Heart right ventricle (tissue), 16 donors: ENCODE measurements around the gene CLCN4. TPM values are rescaled to one million over a fixed set of nuclear protein-coding genes. Genes with fewer than 3 reads are reported as not detected.

ENCODE experiments used
- ATAC-seq, 8 donors: fragments of 200-7000 bp; cut with Tn5 transposase; one replicate each; pipeline ENCODE4 v1.9.1; 2020; ENCODE audit warnings: mild to moderate bottlenecking in 8 of 8, moderate library complexity in 8 of 8, moderate number of reproducible peaks in 1 of 8
- DNase-seq, 2 donors: peaks; one replicate each; pipeline ENCODE4 v3.0.0-alpha.2; 2020
- H3K27ac ChIP-seq, 10 donors: fragments of 200-600 bp; sonication (generic) in 2 of 10; one replicate each; pipeline versions ENCODE4 v1.5.0 to v1.8.0; 2020 to 2022; ENCODE audit warnings: mild to moderate bottlenecking in 3 of 10
- H3K27me3 ChIP-seq, 7 donors: fragments of 200-600 bp; one replicate each; pipeline ENCODE4 v1.8.0; 2021 to 2022; ENCODE audit warnings: mild to moderate bottlenecking in 2 of 7
- H3K36me3 ChIP-seq, 9 donors: fragments of 200-600 bp; sonication (generic) in 1 of 9; one replicate each; pipeline versions ENCODE4 v1.5.0 to v1.8.0; 2020 to 2022; ENCODE audit warnings: mild to moderate bottlenecking in 2 of 9
- H3K4me1 ChIP-seq, 9 donors: fragments of 200-600 bp; sonication (generic) in 1 of 9; one replicate each; pipeline versions ENCODE4 v1.5.0 to v1.8.0; 2020 to 2022; ENCODE audit warnings: mild to moderate bottlenecking in 4 of 9
- H3K4me3 ChIP-seq, 10 donors: fragments of 200-600 bp; sonication (generic) in 2 of 10; one replicate each; pipeline versions ENCODE4 v1.5.0 to v1.8.0; 2020 to 2022; ENCODE audit warnings: mild to moderate bottlenecking in 7 of 10, moderate library complexity in 2 of 10
- H3K9me3 ChIP-seq, 11 donors: fragments of 200-600 bp in 10 of 11; sonication (generic) in 2 of 11; one replicate each; pipeline versions ENCODE4 v1.5.0 to v1.8.0; 2013 to 2022; ENCODE audit warnings: mild to moderate bottlenecking in 2 of 11, control low read depth in 1 of 11, moderate library complexity in 1 of 11
- WGBS, 2 donors: extraction: QIAGEN DNeasy Blood & Tissue Kit; methylation state at CpG; one replicate each; pipeline ENCODE4 v1.1.7; 2013; ENCODE audit warnings: inconsistent platforms in 1 of 2; 5-methylcytosine and 5-hydroxymethylcytosine counted together
- intact Hi-C, 10 donors: fragments of 100-400 bp; cut with DNase I; formaldehyde crosslinking; loops; one replicate each; pipeline versions ENCODE4 v1.11.1 to v1.14.2; 2022
- polyA plus RNA-seq, 2 donors: library from polyadenylated mRNA; stranded (reverse); fragments of 200-250 nt; gene quantifications; one replicate each; pipeline ENCODE4 v1.2.3, GENCODE V29; 2013
- total RNA-seq, 10 donors: library from RNA; stranded (reverse); fragmentation: NEBNext Ultra II Directional in 3 of 10; extraction: Animal tissue kit (Norgen Biotek cat#: 25700) in 3 of 10; gene quantifications; one replicate each; pipeline versions ENCODE4 v1.2.1 to v1.2.4, GENCODE V29; 2021 to 2023
- TF ChIP-seq, protein P1 (sequence below), 9 donors: fragments of 200-600 bp; sonication (generic) in 2 of 9; IDR thresholded peaks; one replicate each; pipeline versions ENCODE4 v1.5.0 to v1.8.0; 2021 to 2022; ENCODE audit warnings: antibody characterized with exemption in 9 of 9, mild to moderate bottlenecking in 5 of 9, moderate library complexity in 1 of 9
- donor health status: Arrhythmogenic right ventricular cardiomyopathy.
- donor health status: ischemic (EF 13 %, LVEDD 7.1; RV severe dilation, severe dysfunction).
- donor health status: healthy with polysubstance abuse.
- donor health status: DM: no; HTN: yes; CAD: no.
- donor health status: DM: no; HTN: no; CAD: no.
- donor health status: ischemic (EF 25% LVEDD 6.9; RV normal size, moderate dysfunction).
- donor health status: ischemic (EF 25% LVEDD 5.7; RV mildly dilated, moderate dysfunction).
- donor health status: healthy.
- donor health status: DM: yes; HTN: yes; CAD: no.
- donor health status: Ischemic cardiomyopathy.
- donor health status: ischemic (EF 35%, LVEDD 5.7; RV mildly dilated, moderate dysfunction).
- donor health status: nonischemic (EF 11% LVEDD 7.7; RV severe dilation, severe dysfunction).
- donor health status: DM: yes; HTN: yes; CAD: no.
- donor health status: PGD.
- donor health status: ischemic (EF 29% LVEDD 5.4; RV normal size, mild dysfunction).
- donor health status: nonischemic (EF 23%, LVEDD 6.1; RV moderate dilation, normal function).

The CLCN4 gene
- total and polyA plus RNA-seq, 12 donors, result 4.0 to 44.9 (median 32.0) TPM

DNA sequence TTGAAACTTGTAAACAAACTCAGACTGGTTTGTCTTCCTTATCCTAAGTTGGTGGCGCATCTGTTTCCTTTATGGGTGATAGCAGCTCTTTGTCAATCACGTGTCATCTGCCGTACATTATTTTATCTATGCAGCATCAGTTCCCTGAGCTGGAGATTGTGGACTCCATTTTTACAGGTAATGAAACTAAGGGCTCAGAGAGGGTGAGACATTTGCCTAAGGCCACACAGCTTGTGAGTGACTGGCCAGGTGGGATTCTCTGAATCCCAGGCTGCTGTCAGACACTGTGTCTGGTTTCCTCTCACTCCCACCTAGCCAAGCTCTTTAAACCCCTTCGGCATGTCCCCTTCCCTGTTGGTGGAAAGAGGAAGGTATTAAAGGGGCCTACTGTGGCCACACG, 41.7 kb upstream of the CLCN4 start:
- H3K4me3 ChIP-seq, result no peak overlapping the region
- no peaks in the 10 kb centered on the region for H3K27me3 ChIP-seq
- H3K36me3 ChIP-seq, result peaks cover 0 to 31% (median 0%) of the 10 kb centered on the region in 9 donors
- no peak overlapping the region for H3K27ac ChIP-seq
- no peak for ATAC-seq
- H3K9me3 ChIP-seq, result peaks cover 0 to 4% (median 0%) of the 10 kb centered on the region in 11 donors
- peaks cover 0 to 35% (median 24%) of the 10 kb centered on the region in 9 donors for H3K4me1 ChIP-seq
- TF ChIP-seq, protein P1, sequence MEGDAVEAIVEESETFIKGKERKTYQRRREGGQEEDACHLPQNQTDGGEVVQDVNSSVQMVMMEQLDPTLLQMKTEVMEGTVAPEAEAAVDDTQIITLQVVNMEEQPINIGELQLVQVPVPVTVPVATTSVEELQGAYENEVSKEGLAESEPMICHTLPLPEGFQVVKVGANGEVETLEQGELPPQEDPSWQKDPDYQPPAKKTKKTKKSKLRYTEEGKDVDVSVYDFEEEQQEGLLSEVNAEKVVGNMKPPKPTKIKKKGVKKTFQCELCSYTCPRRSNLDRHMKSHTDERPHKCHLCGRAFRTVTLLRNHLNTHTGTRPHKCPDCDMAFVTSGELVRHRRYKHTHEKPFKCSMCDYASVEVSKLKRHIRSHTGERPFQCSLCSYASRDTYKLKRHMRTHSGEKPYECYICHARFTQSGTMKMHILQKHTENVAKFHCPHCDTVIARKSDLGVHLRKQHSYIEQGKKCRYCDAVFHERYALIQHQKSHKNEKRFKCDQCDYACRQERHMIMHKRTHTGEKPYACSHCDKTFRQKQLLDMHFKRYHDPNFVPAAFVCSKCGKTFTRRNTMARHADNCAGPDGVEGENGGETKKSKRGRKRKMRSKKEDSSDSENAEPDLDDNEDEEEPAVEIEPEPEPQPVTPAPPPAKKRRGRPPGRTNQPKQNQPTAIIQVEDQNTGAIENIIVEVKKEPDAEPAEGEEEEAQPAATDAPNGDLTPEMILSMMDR (IDR thresholded peaks at IDR 0.05), result no peak
- no peak for DNase-seq
- WGBS, 2 donors, result 77 to 97% methylated on average over 5 of the region's 5 CpGs
- intact Hi-C loops, result loop anchor here (5.0 to 10.0 kb wide), 9 partner anchors 33 to 1298 kb away; no protein-coding TSS in a partner anchor

DNA sequence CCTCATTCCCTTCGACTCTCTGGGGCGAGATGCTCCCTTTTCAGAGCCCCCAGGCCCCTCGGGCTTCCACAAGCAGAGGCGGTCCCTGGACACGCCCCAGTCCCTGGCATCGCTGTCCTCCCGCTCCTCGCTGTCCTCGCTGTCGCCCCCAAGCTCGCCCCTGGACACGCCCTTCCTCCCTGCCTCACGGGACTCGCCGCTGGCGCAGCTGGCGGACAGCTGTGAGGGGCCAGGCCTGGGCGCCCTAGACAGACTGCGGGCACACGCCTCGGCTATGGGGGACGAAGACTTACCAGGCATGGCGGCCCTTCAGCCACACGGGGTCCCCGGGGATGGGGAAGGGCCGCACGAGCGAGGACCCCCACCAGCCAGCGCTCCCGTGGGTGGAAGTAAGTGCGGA, 39.5 kb upstream of the CLCN4 start:
- peaks cover 0 to 27% (median 0%) of the 10 kb centered on the region in 9 donors for H3K36me3 ChIP-seq
- peaks cover 0 to 4% (median 0%) of the 10 kb centered on the region in 11 donors for H3K9me3 ChIP-seq
- intact Hi-C loops, result loop anchor here (5.0 to 10.0 kb wide), 9 partner anchors 35 to 1300 kb away; no protein-coding TSS in a partner anchor
- H3K27ac ChIP-seq, result no peak overlapping the region
- TF ChIP-seq, protein P1 (IDR thresholded peaks at IDR 0.05), result no peak
- H3K4me3 ChIP-seq, result no peak overlapping the region
- DNase-seq, result no peak
- H3K4me1 ChIP-seq, result peaks cover 0 to 34% (median 13%) of the 10 kb centered on the region in 9 donors
- WGBS, 2 donors, result 96% methylated on average over 23 to 31 of the region's 31 CpGs
- no peaks in the 10 kb centered on the region for H3K27me3 ChIP-seq
- ATAC-seq, result no peak

DNA sequence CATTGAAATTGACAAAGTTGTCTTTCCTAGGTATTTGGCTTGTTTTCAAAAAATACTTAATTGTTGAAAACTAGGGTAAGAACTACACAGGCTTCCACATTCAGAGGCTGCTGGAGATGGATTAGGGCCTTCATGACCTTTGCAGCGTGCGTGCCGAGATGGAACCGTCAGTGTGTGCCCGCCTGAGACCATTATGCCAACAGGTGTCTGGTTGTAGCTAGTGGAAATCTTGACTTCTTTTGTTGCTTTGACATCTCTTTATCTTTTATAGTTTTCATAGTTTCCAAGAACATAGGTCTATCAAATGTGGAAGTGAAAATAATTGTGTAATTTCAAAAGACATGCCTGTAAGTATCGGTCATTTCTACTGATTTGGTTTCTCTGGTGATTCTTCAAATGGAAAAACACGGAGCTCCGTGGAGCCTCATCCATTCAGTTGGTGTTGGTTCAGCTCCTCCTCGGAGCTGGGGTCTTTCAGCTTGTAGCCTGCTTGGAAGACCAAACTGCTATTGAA, 38.9 kb upstream of the CLCN4 start:
- intact Hi-C loops, result loop anchor here (2.0 to 10.0 kb wide), 10 partner anchors 36 to 1301 kb away; no protein-coding TSS in a partner anchor
- H3K27ac ChIP-seq, result no peak overlapping the region
- TF ChIP-seq, protein P1 (IDR thresholded peaks at IDR 0.05), result no peak
- ATAC-seq (no peak), DNase-seq (no peak)
- H3K27me3 ChIP-seq, result no peaks in the 10 kb centered on the region
- H3K4me1 ChIP-seq, result peaks cover 0 to 33% (median 7%) of the 10 kb centered on the region in 9 donors
- H3K4me3 ChIP-seq, result no peak overlapping the region
- peaks cover 0 to 27% (median 0%) of the 10 kb centered on the region in 9 donors for H3K36me3 ChIP-seq
- 91 to 96% methylated on average over 9 of the region's 9 CpGs for WGBS, 2 donors
- peaks cover 0 to 4% (median 0%) of the 10 kb centered on the region in 11 donors for H3K9me3 ChIP-seq

DNA sequence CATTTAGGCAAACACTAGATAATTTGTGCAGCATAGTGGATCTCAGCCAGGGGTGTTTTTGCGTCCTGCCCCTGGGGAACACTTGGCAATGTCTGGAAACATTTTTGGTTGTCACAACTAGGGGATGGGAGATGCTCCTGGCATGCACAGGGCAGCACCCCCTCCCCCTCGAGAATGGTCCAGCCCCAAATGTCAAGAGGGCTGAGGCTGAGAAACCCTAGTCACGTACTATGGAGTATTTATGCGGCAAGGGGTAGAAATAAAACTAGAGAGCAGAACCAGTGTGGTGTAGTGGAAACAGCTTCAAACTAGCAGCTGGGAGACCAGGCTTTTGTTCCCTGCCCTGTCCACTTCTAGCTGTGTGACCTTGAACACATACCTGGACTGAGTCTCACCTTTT, 38.2 kb upstream of the CLCN4 start:
- no peak for ATAC-seq
- intact Hi-C loops, result loop anchor here (2.0 to 10.0 kb wide), 10 partner anchors 36 to 1301 kb away; no protein-coding TSS in a partner anchor
- Histone ChIP-seq H3K36me3 (peaks cover 0 to 27% (median 0%) of the 10 kb centered on the region in 9 donors), H3K4me3 (no peak overlapping the region), H3K27ac (peak overlapping the region in 4 of 10 donors; percentile 19 to 60 (median 38)), H3K27me3 (no peaks in the 10 kb centered on the region), H3K4me1 (peaks cover 0 to 35% (median 7%) of the 10 kb centered on the region in 9 donors), H3K9me3 (peaks cover 0 to 4% (median 0%) of the 10 kb centered on the region in 11 donors)
- TF ChIP-seq, protein P1 (IDR thresholded peaks at IDR 0.05), result no peak
- DNase-seq, result no peak
- 73 to 78% methylated on average over 4 of the region's 4 CpGs for WGBS, 2 donors
